Measurements from ENCODE around the gene SESN3. TPM values are rescaled to one million over a fixed set of nuclear protein-coding genes. Genes with fewer than 3 reads are reported as not detected.

SESN3 gene
- total RNA-seq, 1 donor from 2014 or later: 8.1 TPM

DNA sequence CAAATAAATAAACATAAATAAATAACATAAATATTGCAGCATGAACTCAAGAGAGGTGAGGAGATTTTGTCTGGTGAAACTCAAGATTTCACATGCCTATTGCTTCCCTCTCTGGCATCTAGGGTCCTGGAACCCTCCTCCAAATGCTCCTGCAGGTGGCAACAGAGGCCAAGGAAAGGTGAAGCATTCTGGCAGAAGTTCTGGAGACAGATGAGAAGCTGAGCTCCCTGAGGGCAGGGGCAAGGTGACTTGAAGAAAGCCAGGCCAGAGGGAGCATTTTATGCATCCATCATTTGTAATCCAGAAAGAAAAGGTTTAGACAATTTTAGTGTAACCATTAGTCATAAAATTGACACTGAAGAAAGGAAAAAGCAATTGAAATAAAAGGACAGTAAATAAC, 76.5 kb downstream of the SESN3 start:
- no peak overlapping the region for H3K4me3 ChIP-seq
- no peaks in the 10 kb centered on the region for H3K27me3 ChIP-seq (ENCODE audit: low read depth)
- no peaks in the 10 kb centered on the region for H3K36me3 ChIP-seq
- TF ChIP-seq CTCF (IDR thresholded peaks at IDR 0.05; ENCODE audit: borderline replicate concordance): peak; percentile 60
- intact Hi-C loops (cut with micrococcal nuclease): loop anchor here (5.0 kb wide), 2 partner anchors 553 to 608 kb away; no protein-coding TSS in a partner anchor
- no peak overlapping the region for H3K27ac ChIP-seq (replicated peaks)
- no peaks in the 10 kb centered on the region for H3K9me3 ChIP-seq (replicated peaks)
- no peak for DNase-seq
- H3K4me1 ChIP-seq: peaks cover 43% of the 10 kb centered on the region

GRCh38 chr11:95153857-95154246, 77.2 kb downstream of the SESN3 start:
- Histone ChIP-seq H3K27ac (replicated peaks) (peak overlapping the region; percentile 18), H3K4me1 (peaks cover 49% of the 10 kb centered on the region), H3K4me3 (no peak overlapping the region), H3K36me3 (no peaks in the 10 kb centered on the region), H3K9me3 (replicated peaks) (no peaks in the 10 kb centered on the region), H3K27me3 (ENCODE audit: low read depth) (no peaks in the 10 kb centered on the region)
- TF ChIP-seq CTCF (IDR thresholded peaks at IDR 0.05; ENCODE audit: borderline replicate concordance): no peak
- DNase-seq: no peak
- intact Hi-C loops (cut with micrococcal nuclease): loop anchor here (5.0 kb wide), 2 partner anchors 553 to 608 kb away; no protein-coding TSS in a partner anchor

DNA sequence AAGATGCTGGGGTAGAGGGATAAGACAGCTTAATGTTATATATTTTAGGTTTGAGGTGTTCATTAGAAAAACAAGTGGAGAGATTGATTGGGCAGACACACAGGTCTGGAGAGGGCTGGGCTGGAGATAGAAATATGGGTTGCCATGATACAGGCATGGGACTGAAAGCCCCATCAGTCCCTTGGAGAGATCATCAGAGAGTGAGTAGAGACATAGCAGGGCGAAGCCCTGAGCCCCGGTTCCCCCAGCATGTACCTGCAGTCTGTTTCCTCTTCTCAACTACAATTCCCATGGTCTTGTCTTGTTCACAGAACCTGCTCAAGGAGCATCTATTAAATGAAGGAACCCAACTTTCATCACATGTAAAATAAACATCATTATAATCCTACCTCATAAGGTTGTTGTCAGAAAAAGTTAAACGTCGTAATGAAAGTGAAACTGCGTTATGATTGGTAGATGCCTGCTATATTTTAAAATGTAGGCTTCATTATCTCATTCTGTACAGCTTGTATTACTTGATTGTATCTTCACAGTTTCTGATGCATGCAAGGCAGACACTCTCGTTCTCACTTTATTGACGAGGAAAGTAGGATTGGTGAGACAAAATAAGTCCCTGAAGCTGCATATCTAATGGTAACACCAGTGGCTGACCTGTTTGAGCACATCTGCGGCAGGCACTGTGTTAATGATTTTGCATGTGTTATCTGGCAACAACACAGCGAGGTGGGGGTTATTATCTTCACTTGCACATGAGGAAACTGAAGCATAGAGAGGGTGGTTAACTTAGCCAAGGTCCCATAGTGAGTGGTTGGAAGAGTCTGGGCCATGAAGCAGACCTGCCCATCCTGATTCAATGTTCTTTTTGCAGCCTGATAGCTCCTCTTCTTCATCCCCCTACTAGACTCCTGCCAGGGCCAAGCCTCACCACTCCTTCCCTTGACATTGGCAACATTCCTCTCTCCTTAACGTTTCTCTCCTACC, 77.8 kb downstream of the SESN3 start:
- Histone ChIP-seq H3K36me3 (no peaks in the 10 kb centered on the region), H3K4me3 (peak overlapping the region; percentile 24), H3K4me1 (peaks cover 49% of the 10 kb centered on the region), H3K27me3 (ENCODE audit: low read depth) (no peaks in the 10 kb centered on the region), H3K27ac (replicated peaks) (peak overlapping the region; percentile 18), H3K9me3 (replicated peaks) (no peaks in the 10 kb centered on the region)
- DNase-seq: no peak
- TF ChIP-seq CTCF (IDR thresholded peaks at IDR 0.05; ENCODE audit: borderline replicate concordance): no peak
- intact Hi-C loops (cut with micrococcal nuclease): loop anchor here (5.0 kb wide), 2 partner anchors 554 to 609 kb away; no protein-coding TSS in a partner anchor

- DNase-seq: peak; percentile 88
- H3K27ac ChIP-seq (replicated peaks): peak overlapping the region; percentile 94
- no peaks in the 10 kb centered on the region for H3K27me3 ChIP-seq (ENCODE audit: low read depth)
- H3K36me3 ChIP-seq: no peaks in the 10 kb centered on the region
- TF ChIP-seq CTCF (IDR thresholded peaks at IDR 0.05; ENCODE audit: borderline replicate concordance): peak; percentile 81
- H3K4me1 ChIP-seq: peaks cover 43% of the 10 kb centered on the region
- peak overlapping the region; percentile 75 for H3K4me3 ChIP-seq
- intact Hi-C loops (cut with micrococcal nuclease): loop anchor here (5.0 kb wide), 2 partner anchors 556 to 611 kb away; no protein-coding TSS in a partner anchor
- H3K9me3 ChIP-seq (replicated peaks): no peaks in the 10 kb centered on the region
Observed at GRCh38 chr11:95150956-95151684, 79.9 kb downstream of the SESN3 start.

DNA sequence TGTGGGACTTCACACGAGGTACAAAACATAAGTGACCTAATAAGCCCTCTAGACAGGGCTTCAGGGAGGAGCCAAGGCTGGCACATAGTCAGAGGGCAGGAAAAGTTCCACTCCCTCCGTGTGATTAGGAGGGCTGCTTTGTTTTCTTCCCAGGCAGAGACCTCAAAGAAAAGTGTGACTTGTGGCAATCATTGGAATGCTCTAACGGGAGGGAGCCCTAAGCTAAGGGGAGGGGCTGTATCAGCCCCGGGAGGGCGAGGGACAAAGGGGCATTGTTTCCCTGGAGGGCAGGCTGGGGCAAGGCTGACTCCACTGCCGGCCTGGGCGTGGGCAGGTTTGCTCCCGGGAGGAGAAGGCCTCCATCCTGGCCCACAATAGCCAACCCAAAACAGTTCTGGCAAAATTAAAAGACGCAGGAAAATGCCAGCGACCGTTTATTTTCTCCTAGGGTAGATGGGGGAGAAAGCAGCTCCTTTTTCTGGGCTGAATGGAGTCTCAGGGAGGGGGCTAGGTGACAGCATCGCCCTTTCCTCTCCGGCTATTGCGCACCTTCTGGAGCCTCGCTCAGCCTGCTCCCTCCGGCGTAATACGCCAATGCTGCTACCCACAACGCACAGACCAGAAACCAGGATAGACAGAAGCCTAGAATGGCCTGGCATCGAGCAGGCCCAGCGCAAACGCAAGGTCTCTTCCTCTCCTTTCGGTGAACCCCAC, 81.2 kb downstream of the SESN3 start:
- H3K4me1 ChIP-seq: peaks cover 43% of the 10 kb centered on the region
- no peaks in the 10 kb centered on the region for H3K27me3 ChIP-seq (ENCODE audit: low read depth)
- H3K36me3 ChIP-seq: no peaks in the 10 kb centered on the region
- peak; percentile 35 for DNase-seq
- intact Hi-C loops (cut with micrococcal nuclease): loop anchor here (5.0 to 10.0 kb wide), 4 partner anchors 55 to 612 kb away; partner anchors contain the start of gene SRSF8
- no peak for TF ChIP-seq CTCF (IDR thresholded peaks at IDR 0.05; ENCODE audit: borderline replicate concordance)
- H3K27ac ChIP-seq (replicated peaks): peak overlapping the region; percentile 94
- H3K9me3 ChIP-seq (replicated peaks): no peaks in the 10 kb centered on the region
- peak overlapping the region; percentile 75 for H3K4me3 ChIP-seq
